ENCODE data around the gene IPPK. TPM values are rescaled to one million over a fixed set of nuclear protein-coding genes. Genes with fewer than 3 reads are reported as not detected.

Gene IPPK
- total RNA-seq, 1 experiment from 2014 or later, result 10.6 TPM

DNA sequence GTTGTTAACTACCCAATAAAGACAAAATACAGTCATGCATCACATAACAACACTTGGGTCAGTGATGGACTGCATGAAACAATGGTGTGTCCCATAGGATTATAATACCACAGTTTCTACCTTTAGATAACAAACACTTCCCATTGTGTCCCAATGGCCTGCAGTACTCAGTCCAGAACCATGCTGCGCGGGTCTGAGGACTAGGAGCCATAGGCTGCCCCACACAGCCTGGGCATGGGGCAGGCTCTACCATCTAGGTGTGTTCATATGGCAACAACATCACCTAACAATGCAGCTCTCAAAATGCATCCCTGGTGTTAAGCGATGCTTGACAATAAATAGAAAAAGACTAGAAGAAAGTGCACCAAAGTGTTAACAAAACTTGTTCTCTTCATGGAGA, 6.8 kb downstream of the IPPK start:
- Histone ChIP-seq H3K9ac (ENCODE audit: low read length) (no peak overlapping the region), H3K4me3 (ENCODE audit: low read length) (no peak overlapping the region), H3K4me1 (ENCODE audit: insufficient read depth, low read length) (no peaks in the 10 kb centered on the region), H3K27ac (ENCODE audit: low read length) (no peak overlapping the region), H3K27me3 (ENCODE audit: low read length) (no peaks in the 10 kb centered on the region), H3K4me2 (ENCODE audit: low read length) (no peak overlapping the region), H3K79me2 (ENCODE audit: low read length) (peaks cover 96% of the 10 kb centered on the region), H4K20me1 (ENCODE audit: low read length) (peaks cover 7% of the 10 kb centered on the region; the same call in 1 of the 2 replicates), H2AFZ (ENCODE audit: low read length) (no peak overlapping the region), H3K36me3 (ENCODE audit: low read depth, low read length) (peaks cover 11% of the 10 kb centered on the region; the same call in 1 of the 2 replicates), H3K9me3 (ENCODE audit: low read length) (no peaks in the 10 kb centered on the region), H3F3A (ENCODE audit: low read length, unreplicated experiment) (no peaks in the 10 kb centered on the region), H3K9me2 (replicated peaks; ENCODE audit: low read length) (no peaks in the 10 kb centered on the region)
- CTCF ChIA-PET, result no interaction called here
- TF ChIP-seq EZH2 (IDR thresholded peaks at IDR 0.05; ENCODE audit: low read length, unreplicated experiment), result no peak
- no peak for TF ChIP-seq EZH2phosphoT487 (IDR thresholded peaks at IDR 0.05; ENCODE audit: borderline replicate concordance, low read length)
- TF ChIP-seq, protein P1, sequence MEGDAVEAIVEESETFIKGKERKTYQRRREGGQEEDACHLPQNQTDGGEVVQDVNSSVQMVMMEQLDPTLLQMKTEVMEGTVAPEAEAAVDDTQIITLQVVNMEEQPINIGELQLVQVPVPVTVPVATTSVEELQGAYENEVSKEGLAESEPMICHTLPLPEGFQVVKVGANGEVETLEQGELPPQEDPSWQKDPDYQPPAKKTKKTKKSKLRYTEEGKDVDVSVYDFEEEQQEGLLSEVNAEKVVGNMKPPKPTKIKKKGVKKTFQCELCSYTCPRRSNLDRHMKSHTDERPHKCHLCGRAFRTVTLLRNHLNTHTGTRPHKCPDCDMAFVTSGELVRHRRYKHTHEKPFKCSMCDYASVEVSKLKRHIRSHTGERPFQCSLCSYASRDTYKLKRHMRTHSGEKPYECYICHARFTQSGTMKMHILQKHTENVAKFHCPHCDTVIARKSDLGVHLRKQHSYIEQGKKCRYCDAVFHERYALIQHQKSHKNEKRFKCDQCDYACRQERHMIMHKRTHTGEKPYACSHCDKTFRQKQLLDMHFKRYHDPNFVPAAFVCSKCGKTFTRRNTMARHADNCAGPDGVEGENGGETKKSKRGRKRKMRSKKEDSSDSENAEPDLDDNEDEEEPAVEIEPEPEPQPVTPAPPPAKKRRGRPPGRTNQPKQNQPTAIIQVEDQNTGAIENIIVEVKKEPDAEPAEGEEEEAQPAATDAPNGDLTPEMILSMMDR (conservative IDR thresholded peaks at IDR 0.05; ENCODE audit: low read depth, low read length), result no peak
- POLR2A ChIA-PET (ENCODE audit: unreplicated experiment), result no interaction called here
- no peak for ATAC-seq
- BruUV-seq (replicated peaks), result no TSS peak
- intact Hi-C loops (cut with micrococcal nuclease), result no loop called here
- no peak for DNase-seq

DNA sequence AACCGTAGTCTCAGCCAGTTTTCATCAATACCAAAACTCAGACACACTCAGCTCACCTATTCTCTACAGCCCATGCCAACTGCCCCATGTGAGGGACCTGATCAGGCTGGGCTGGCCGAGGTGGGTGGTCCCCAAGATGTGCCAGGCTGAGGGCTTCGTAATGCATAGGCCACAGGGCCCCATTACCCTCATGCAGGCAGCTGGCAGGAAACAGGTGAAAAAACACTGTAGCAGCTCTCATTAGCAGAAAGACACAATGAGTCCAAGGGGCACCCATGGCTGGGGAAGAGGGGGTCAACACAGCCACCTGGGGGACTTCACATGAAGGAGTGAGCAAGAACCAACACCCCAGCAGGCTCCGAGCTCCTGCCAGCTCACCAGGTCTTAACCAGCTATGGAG, 8.2 kb downstream of the IPPK start:
- Histone ChIP-seq H4K20me1 (ENCODE audit: low read length) (peaks cover 7% of the 10 kb centered on the region; the same call in 1 of the 2 replicates), H3K27me3 (ENCODE audit: low read length) (no peaks in the 10 kb centered on the region), H3K9me2 (replicated peaks; ENCODE audit: low read length) (no peaks in the 10 kb centered on the region), H3K4me3 (ENCODE audit: low read length) (no peak overlapping the region), H3K27ac (ENCODE audit: low read length) (no peak overlapping the region), H3K9me3 (ENCODE audit: low read length) (no peaks in the 10 kb centered on the region), H3K4me2 (ENCODE audit: low read length) (no peak overlapping the region), H2AFZ (ENCODE audit: low read length) (no peak overlapping the region), H3K79me2 (ENCODE audit: low read length) (peaks cover 83% of the 10 kb centered on the region), H3K9ac (ENCODE audit: low read length) (no peak overlapping the region), H3F3A (ENCODE audit: low read length, unreplicated experiment) (no peaks in the 10 kb centered on the region), H3K36me3 (ENCODE audit: low read depth, low read length) (peaks cover 14% of the 10 kb centered on the region; the same call in 1 of the 2 replicates), H3K4me1 (ENCODE audit: insufficient read depth, low read length) (no peaks in the 10 kb centered on the region)
- ATAC-seq (no peak), DNase-seq (no peak)
- TF ChIP-seq EZH2 (IDR thresholded peaks at IDR 0.05; ENCODE audit: low read length, unreplicated experiment), result no peak
- TF ChIP-seq, protein P1 (conservative IDR thresholded peaks at IDR 0.05; ENCODE audit: low read depth, low read length), result no peak
- TF ChIP-seq EZH2phosphoT487 (IDR thresholded peaks at IDR 0.05; ENCODE audit: borderline replicate concordance, low read length), result no peak
- ChIA-PET POLR2A (ENCODE audit: unreplicated experiment) (no interaction called here), CTCF (no interaction called here)
- no TSS peak for BruUV-seq (replicated peaks)
- intact Hi-C loops (cut with micrococcal nuclease), result no loop called here

DNA sequence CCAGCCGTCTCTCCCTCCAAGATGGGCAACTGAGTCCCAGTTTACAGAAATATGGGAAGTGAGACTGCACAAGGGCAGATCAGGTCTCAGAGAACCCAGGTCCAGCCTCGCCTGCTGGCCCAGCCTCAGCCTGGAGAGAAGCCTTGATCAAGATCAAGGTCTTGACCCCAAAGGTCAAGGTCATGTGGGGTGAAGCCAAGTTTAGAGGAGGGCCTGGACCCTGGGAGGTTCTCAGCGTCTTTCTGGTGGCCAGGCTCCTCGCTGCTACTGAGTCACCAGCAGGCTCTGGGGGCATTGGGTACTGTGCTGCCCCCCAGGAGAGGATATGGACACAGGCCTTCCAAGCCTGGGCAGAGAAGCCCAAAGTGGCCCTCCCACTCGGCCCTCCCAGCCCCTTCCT, 8.8 kb downstream of the IPPK start:
- Histone ChIP-seq H3K4me1 (ENCODE audit: insufficient read depth, low read length) (no peaks in the 10 kb centered on the region), H3K9me3 (ENCODE audit: low read length) (no peaks in the 10 kb centered on the region), H3K9ac (ENCODE audit: low read length) (no peak overlapping the region), H3K36me3 (ENCODE audit: low read depth, low read length) (peaks cover 14% of the 10 kb centered on the region; the same call in 1 of the 2 replicates), H2AFZ (ENCODE audit: low read length) (no peak overlapping the region), H3F3A (ENCODE audit: low read length, unreplicated experiment) (no peaks in the 10 kb centered on the region), H3K9me2 (replicated peaks; ENCODE audit: low read length) (no peaks in the 10 kb centered on the region), H3K27me3 (ENCODE audit: low read length) (no peaks in the 10 kb centered on the region), H3K4me3 (ENCODE audit: low read length) (no peak overlapping the region), H3K79me2 (ENCODE audit: low read length) (peaks cover 77% of the 10 kb centered on the region), H3K4me2 (ENCODE audit: low read length) (no peak overlapping the region), H3K27ac (ENCODE audit: low read length) (no peak overlapping the region), H4K20me1 (ENCODE audit: low read length) (peaks cover 7% of the 10 kb centered on the region; the same call in 1 of the 2 replicates)
- TF ChIP-seq EZH2phosphoT487 (IDR thresholded peaks at IDR 0.05; ENCODE audit: borderline replicate concordance, low read length), result no peak
- TF ChIP-seq, protein P1 (conservative IDR thresholded peaks at IDR 0.05; ENCODE audit: low read depth, low read length), result no peak
- no peak for TF ChIP-seq EZH2 (IDR thresholded peaks at IDR 0.05; ENCODE audit: low read length, unreplicated experiment)
- ATAC-seq (no peak), DNase-seq (no peak)
- intact Hi-C loops (cut with micrococcal nuclease), result no loop called here
- CTCF ChIA-PET, result no interaction called here
- POLR2A ChIA-PET (ENCODE audit: unreplicated experiment), result no interaction called here
- no TSS peak for BruUV-seq (replicated peaks)
